ENCODE results near the gene PHF20.

Gene PHF20

GRCh38 chr20:35883778-35884540, 112.1 kb downstream of the PHF20 start:
- H3K27me3 ChIP-seq (replicated peaks; ENCODE audit: insufficient read depth, low read length), result no peaks in the 10 kb centered on the region
- H2AFZ ChIP-seq (ENCODE audit: low read length), result no peak overlapping the region
- no peaks in the 10 kb centered on the region for H4K20me1 ChIP-seq (ENCODE audit: insufficient read depth, low read length)
- peak; percentile 54 for DNase-seq
- TF ChIP-seq CTCF (IDR thresholded peaks at IDR 0.05; ENCODE audit: low read length) (peak; percentile 73), EZH2 (optimal IDR thresholded peaks at IDR 0.05; ENCODE audit: low read depth, low read length) (no peak)
- no peak overlapping the region for H3K4me2 ChIP-seq (ENCODE audit: low read depth, low read length)
- H3K36me3 ChIP-seq (replicated peaks; ENCODE audit: insufficient read depth, low read length), result no peaks in the 10 kb centered on the region
- no peaks in the 10 kb centered on the region for H3K9me3 ChIP-seq (replicated peaks; ENCODE audit: insufficient read depth, low read length)
- no peak overlapping the region for H3K27ac ChIP-seq (ENCODE audit: low read length)
- no peaks in the 10 kb centered on the region for H3K9me2 ChIP-seq (replicated peaks; ENCODE audit: insufficient read depth, low read length)
- H3K79me2 ChIP-seq (ENCODE audit: low read length), result no peaks in the 10 kb centered on the region
- H3K4me1 ChIP-seq (ENCODE audit: low read length), result no peaks in the 10 kb centered on the region
- H3K9ac ChIP-seq (ENCODE audit: low read length), result no peak overlapping the region
- H3F3A ChIP-seq (ENCODE audit: insufficient read depth, low read length), result no peaks in the 10 kb centered on the region
- no peak overlapping the region for H3K4me3 ChIP-seq (ENCODE audit: low read length)

GRCh38 chr20:35884541-35884865, 112.7 kb downstream of the PHF20 start:
- Histone ChIP-seq H2AFZ (ENCODE audit: low read length) (no peak overlapping the region), H3K4me1 (ENCODE audit: low read length) (no peaks in the 10 kb centered on the region), H3K9me2 (replicated peaks; ENCODE audit: insufficient read depth, low read length) (no peaks in the 10 kb centered on the region), H3K9ac (ENCODE audit: low read length) (no peak overlapping the region), H3K36me3 (replicated peaks; ENCODE audit: insufficient read depth, low read length) (no peaks in the 10 kb centered on the region), H3K4me2 (ENCODE audit: low read depth, low read length) (no peak overlapping the region), H3K79me2 (ENCODE audit: low read length) (no peaks in the 10 kb centered on the region), H3F3A (ENCODE audit: insufficient read depth, low read length) (no peaks in the 10 kb centered on the region), H3K27ac (ENCODE audit: low read length) (no peak overlapping the region), H3K27me3 (replicated peaks; ENCODE audit: insufficient read depth, low read length) (no peaks in the 10 kb centered on the region), H4K20me1 (ENCODE audit: insufficient read depth, low read length) (no peaks in the 10 kb centered on the region), H3K9me3 (replicated peaks; ENCODE audit: insufficient read depth, low read length) (no peaks in the 10 kb centered on the region), H3K4me3 (ENCODE audit: low read length) (no peak overlapping the region)
- no peak for DNase-seq
- TF ChIP-seq CTCF (IDR thresholded peaks at IDR 0.05; ENCODE audit: low read length) (no peak), EZH2phosphoT487 (IDR thresholded peaks at IDR 0.05; ENCODE audit: low read length) (no peak), EZH2 (optimal IDR thresholded peaks at IDR 0.05; ENCODE audit: low read depth, low read length) (no peak)

GRCh38 chr20:35885212-35885611, 113.4 kb downstream of the PHF20 start:
- no peak overlapping the region for H2AFZ ChIP-seq (ENCODE audit: low read length)
- no peaks in the 10 kb centered on the region for H3K27me3 ChIP-seq (replicated peaks; ENCODE audit: insufficient read depth, low read length)
- TF ChIP-seq EZH2phosphoT487 (IDR thresholded peaks at IDR 0.05; ENCODE audit: low read length) (no peak), CTCF (IDR thresholded peaks at IDR 0.05; ENCODE audit: low read length) (no peak), EZH2 (optimal IDR thresholded peaks at IDR 0.05; ENCODE audit: low read depth, low read length) (no peak)
- H3K9me3 ChIP-seq (replicated peaks; ENCODE audit: insufficient read depth, low read length), result no peaks in the 10 kb centered on the region
- no peaks in the 10 kb centered on the region for H3K4me1 ChIP-seq (ENCODE audit: low read length)
- no peak overlapping the region for H3K4me2 ChIP-seq (ENCODE audit: low read depth, low read length)
- no peak overlapping the region for H3K4me3 ChIP-seq (ENCODE audit: low read length)
- no peak overlapping the region for H3K27ac ChIP-seq (ENCODE audit: low read length)
- DNase-seq, result no peak
- no peaks in the 10 kb centered on the region for H3F3A ChIP-seq (ENCODE audit: insufficient read depth, low read length)
- H3K79me2 ChIP-seq (ENCODE audit: low read length), result no peaks in the 10 kb centered on the region
- H3K9me2 ChIP-seq (replicated peaks; ENCODE audit: insufficient read depth, low read length), result no peaks in the 10 kb centered on the region
- no peaks in the 10 kb centered on the region for H4K20me1 ChIP-seq (ENCODE audit: insufficient read depth, low read length)
- no peaks in the 10 kb centered on the region for H3K36me3 ChIP-seq (replicated peaks; ENCODE audit: insufficient read depth, low read length)
- no peak overlapping the region for H3K9ac ChIP-seq (ENCODE audit: low read length)
